ENCODE data around the gene PLA2G4E. TPM values are rescaled to one million over a fixed set of nuclear protein-coding genes. Genes with fewer than 3 reads are reported as not detected.

PLA2G4E gene
- total and polyA plus RNA-seq, 2 experiments from 2014 or later = not detected

DNA sequence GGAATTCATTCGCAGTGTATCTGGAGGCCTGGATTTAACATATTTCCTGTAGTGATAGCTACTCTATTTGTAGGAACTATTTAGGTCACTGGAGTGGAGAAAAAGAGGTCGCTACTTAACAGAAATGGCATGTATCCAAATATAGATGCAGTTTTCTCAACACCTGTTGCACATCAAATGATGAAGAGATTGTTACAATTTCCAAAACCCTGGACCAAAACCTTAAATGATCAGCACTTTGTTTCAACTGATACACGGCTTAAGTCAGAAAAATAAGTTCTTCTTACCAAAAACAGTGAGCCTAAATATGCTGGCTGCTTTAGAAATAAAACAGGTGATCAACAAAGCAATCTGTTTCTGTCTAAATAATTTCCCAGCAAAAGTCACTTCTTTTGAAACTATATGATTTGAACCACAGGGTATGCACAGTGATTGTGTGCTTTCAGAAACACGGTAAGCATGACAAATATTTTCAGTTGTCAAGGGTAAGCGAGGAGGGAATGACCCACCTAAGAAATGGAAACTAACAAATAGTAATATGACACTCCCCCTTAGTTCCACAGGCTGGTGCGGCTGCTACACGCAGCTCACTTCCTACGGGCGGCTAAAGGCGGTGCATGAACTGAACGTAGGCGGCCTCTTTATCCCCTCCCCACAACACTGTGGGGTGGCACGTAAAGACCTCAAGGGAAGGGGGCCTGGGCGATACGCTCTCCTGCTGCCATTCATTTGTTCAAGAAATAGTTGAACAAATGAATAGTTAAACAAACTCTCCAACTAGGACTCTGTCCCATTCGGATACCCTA lies 49.5 kb downstream of the PLA2G4E start:
- Histone ChIP-seq H3K79me2 (replicated peaks; ENCODE audit: insufficient read depth) (peaks cover 51% of the 10 kb centered on the region), H3K9me2 (ENCODE audit: insufficient read depth) (no peaks in the 10 kb centered on the region), H3K4me1 (ENCODE audit: insufficient read depth) (peaks cover 18% of the 10 kb centered on the region), H3K27me3 (ENCODE audit: insufficient read depth) (no peaks in the 10 kb centered on the region), H3K36me3 (ENCODE audit: insufficient read depth) (no peaks in the 10 kb centered on the region), H4K20me1 (replicated peaks; ENCODE audit: insufficient read depth) (peaks cover 30% of the 10 kb centered on the region), H3F3A (replicated peaks; ENCODE audit: low read depth) (no peaks in the 10 kb centered on the region), H3K4me3 (peak overlapping the region; percentile 63), H3K27ac (ENCODE audit: low read depth) (no peak overlapping the region; the same call in 1 of the 2 replicates), H3K4me2 (peak overlapping the region; percentile 83), H2AFZ (no peak overlapping the region)
- DNase-seq (ENCODE audit: low spot score) (peak; percentile 78), ATAC-seq (peak; percentile 57)
- H3K27me3 Mint-ChIP-seq (ENCODE audit: insufficient read depth, low read depth, poor library complexity) = peaks cover 2% of the 10 kb centered on the region
- H3K36me3 Mint-ChIP-seq (ENCODE audit: low read depth) = no peaks in the 10 kb centered on the region; the same call in 2 of the 3 replicates
- H3K9me3 Mint-ChIP-seq = no peaks in the 10 kb centered on the region
- H3K27ac Mint-ChIP-seq = peak overlapping the region; percentile 37; the same call in 1 of the 2 replicates
- TF ChIP-seq ZNF114 (CRISPR knock-in tag; IDR thresholded peaks at IDR 0.05) = no peak
- TF ChIP-seq, protein P1, sequence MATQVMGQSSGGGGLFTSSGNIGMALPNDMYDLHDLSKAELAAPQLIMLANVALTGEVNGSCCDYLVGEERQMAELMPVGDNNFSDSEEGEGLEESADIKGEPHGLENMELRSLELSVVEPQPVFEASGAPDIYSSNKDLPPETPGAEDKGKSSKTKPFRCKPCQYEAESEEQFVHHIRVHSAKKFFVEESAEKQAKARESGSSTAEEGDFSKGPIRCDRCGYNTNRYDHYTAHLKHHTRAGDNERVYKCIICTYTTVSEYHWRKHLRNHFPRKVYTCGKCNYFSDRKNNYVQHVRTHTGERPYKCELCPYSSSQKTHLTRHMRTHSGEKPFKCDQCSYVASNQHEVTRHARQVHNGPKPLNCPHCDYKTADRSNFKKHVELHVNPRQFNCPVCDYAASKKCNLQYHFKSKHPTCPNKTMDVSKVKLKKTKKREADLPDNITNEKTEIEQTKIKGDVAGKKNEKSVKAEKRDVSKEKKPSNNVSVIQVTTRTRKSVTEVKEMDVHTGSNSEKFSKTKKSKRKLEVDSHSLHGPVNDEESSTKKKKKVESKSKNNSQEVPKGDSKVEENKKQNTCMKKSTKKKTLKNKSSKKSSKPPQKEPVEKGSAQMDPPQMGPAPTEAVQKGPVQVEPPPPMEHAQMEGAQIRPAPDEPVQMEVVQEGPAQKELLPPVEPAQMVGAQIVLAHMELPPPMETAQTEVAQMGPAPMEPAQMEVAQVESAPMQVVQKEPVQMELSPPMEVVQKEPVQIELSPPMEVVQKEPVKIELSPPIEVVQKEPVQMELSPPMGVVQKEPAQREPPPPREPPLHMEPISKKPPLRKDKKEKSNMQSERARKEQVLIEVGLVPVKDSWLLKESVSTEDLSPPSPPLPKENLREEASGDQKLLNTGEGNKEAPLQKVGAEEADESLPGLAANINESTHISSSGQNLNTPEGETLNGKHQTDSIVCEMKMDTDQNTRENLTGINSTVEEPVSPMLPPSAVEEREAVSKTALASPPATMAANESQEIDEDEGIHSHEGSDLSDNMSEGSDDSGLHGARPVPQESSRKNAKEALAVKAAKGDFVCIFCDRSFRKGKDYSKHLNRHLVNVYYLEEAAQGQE (IDR thresholded peaks at IDR 0.05; ENCODE audit: unreplicated experiment) = no peak
- TF ChIP-seq CREB1 (CRISPR knock-in tag; IDR thresholded peaks at IDR 0.05; ENCODE audit: low read depth) = no peak
- TF ChIP-seq POLR2AphosphoS5 (IDR thresholded peaks at IDR 0.05; ENCODE audit: low read depth) = no peak
- TF ChIP-seq EZH2phosphoT487 (IDR thresholded peaks at IDR 0.05; ENCODE audit: unreplicated experiment) = no peak
- no peak for TF ChIP-seq STAT1 (IDR thresholded peaks at IDR 0.05; ENCODE audit: unreplicated experiment)
- TF ChIP-seq, protein P2, sequence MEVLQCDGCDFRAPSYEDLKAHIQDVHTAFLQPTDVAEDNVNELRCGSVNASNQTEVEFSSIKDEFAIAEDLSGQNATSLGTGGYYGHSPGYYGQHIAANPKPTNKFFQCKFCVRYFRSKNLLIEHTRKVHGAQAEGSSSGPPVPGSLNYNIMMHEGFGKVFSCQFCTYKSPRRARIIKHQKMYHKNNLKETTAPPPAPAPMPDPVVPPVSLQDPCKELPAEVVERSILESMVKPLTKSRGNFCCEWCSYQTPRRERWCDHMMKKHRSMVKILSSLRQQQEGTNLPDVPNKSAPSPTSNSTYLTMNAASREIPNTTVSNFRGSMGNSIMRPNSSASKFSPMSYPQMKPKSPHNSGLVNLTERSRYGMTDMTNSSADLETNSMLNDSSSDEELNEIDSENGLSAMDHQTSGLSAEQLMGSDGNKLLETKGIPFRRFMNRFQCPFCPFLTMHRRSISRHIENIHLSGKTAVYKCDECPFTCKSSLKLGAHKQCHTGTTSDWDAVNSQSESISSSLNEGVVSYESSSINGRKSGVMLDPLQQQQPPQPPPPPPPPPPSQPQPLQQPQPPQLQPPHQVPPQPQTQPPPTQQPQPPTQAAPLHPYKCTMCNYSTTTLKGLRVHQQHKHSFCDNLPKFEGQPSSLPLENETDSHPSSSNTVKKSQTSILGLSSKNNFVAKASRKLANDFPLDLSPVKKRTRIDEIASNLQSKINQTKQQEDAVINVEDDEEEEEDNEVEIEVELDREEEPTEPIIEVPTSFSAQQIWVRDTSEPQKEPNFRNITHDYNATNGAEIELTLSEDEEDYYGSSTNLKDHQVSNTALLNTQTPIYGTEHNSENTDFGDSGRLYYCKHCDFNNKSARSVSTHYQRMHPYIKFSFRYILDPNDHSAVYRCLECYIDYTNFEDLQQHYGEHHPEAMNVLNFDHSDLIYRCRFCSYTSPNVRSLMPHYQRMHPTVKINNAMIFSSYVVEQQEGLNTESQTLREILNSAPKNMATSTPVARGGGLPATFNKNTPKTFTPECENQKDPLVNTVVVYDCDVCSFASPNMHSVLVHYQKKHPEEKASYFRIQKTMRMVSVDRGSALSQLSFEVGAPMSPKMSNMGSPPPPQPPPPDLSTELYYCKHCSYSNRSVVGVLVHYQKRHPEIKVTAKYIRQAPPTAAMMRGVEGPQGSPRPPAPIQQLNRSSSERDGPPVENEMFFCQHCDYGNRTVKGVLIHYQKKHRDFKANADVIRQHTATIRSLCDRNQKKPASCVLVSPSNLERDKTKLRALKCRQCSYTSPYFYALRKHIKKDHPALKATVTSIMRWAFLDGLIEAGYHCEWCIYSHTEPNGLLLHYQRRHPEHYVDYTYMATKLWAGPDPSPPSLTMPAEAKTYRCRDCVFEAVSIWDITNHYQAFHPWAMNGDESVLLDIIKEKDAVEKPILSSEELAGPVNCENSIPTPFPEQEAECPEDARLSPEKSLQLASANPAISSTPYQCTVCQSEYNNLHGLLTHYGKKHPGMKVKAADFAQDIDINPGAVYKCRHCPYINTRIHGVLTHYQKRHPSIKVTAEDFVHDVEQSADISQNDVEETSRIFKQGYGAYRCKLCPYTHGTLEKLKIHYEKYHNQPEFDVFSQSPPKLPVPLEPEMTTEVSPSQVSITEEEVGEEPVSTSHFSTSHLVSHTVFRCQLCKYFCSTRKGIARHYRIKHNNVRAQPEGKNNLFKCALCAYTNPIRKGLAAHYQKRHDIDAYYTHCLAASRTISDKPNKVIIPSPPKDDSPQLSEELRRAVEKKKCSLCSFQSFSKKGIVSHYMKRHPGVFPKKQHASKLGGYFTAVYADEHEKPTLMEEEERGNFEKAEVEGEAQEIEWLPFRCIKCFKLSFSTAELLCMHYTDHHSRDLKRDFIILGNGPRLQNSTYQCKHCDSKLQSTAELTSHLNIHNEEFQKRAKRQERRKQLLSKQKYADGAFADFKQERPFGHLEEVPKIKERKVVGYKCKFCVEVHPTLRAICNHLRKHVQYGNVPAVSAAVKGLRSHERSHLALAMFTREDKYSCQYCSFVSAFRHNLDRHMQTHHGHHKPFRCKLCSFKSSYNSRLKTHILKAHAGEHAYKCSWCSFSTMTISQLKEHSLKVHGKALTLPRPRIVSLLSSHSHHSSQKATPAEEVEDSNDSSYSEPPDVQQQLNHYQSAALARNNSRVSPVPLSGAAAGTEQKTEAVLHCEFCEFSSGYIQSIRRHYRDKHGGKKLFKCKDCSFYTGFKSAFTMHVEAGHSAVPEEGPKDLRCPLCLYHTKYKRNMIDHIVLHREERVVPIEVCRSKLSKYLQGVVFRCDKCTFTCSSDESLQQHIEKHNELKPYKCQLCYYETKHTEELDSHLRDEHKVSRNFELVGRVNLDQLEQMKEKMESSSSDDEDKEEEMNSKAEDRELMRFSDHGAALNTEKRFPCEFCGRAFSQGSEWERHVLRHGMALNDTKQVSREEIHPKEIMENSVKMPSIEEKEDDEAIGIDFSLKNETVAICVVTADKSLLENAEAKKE (CRISPR knock-in tag; IDR thresholded peaks at IDR 0.05) = no peak
- no peak for TF ChIP-seq ZNF331 (CRISPR knock-in tag; IDR thresholded peaks at IDR 0.05; ENCODE audit: low read depth)
- TF ChIP-seq, protein P3, sequence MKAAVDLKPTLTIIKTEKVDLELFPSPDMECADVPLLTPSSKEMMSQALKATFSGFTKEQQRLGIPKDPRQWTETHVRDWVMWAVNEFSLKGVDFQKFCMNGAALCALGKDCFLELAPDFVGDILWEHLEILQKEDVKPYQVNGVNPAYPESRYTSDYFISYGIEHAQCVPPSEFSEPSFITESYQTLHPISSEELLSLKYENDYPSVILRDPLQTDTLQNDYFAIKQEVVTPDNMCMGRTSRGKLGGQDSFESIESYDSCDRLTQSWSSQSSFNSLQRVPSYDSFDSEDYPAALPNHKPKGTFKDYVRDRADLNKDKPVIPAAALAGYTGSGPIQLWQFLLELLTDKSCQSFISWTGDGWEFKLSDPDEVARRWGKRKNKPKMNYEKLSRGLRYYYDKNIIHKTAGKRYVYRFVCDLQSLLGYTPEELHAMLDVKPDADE (IDR thresholded peaks at IDR 0.05) = no peak
- TF ChIP-seq, protein P4, sequence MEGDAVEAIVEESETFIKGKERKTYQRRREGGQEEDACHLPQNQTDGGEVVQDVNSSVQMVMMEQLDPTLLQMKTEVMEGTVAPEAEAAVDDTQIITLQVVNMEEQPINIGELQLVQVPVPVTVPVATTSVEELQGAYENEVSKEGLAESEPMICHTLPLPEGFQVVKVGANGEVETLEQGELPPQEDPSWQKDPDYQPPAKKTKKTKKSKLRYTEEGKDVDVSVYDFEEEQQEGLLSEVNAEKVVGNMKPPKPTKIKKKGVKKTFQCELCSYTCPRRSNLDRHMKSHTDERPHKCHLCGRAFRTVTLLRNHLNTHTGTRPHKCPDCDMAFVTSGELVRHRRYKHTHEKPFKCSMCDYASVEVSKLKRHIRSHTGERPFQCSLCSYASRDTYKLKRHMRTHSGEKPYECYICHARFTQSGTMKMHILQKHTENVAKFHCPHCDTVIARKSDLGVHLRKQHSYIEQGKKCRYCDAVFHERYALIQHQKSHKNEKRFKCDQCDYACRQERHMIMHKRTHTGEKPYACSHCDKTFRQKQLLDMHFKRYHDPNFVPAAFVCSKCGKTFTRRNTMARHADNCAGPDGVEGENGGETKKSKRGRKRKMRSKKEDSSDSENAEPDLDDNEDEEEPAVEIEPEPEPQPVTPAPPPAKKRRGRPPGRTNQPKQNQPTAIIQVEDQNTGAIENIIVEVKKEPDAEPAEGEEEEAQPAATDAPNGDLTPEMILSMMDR (conservative IDR thresholded peaks at IDR 0.05; ENCODE audit: low read depth in 2 of 2) = no peak
- TF ChIP-seq NANOG (IDR thresholded peaks at IDR 0.05; ENCODE audit: borderline replicate concordance) = no peak
- no peak for TF ChIP-seq JUNB (IDR thresholded peaks at IDR 0.05; ENCODE audit: unreplicated experiment)
- no peak for TF ChIP-seq EZH2 (IDR thresholded peaks at IDR 0.05; ENCODE audit: low read depth, unreplicated experiment)
- H3K4me1 Mint-ChIP-seq = peaks cover 26% of the 10 kb centered on the region
- peak overlapping the region; percentile 92 for H3K4me3 Mint-ChIP-seq
